NCI-H2196 (cell line): ENCODE data around the gene MYO18A.
"Not testable (repeated sequence)": the region's sequence is repeated elsewhere in the genome, so short reads cannot be mapped to it uniquely, and the experiment has no call there.

Source experiments
- DNase-seq: peaks from one replicate; lab custom pipeline; 2025; ENCODE audit not compliant: unreplicated experiment; lab: John Stamatoyannopoulos, UW

MYO18A gene, protein sequence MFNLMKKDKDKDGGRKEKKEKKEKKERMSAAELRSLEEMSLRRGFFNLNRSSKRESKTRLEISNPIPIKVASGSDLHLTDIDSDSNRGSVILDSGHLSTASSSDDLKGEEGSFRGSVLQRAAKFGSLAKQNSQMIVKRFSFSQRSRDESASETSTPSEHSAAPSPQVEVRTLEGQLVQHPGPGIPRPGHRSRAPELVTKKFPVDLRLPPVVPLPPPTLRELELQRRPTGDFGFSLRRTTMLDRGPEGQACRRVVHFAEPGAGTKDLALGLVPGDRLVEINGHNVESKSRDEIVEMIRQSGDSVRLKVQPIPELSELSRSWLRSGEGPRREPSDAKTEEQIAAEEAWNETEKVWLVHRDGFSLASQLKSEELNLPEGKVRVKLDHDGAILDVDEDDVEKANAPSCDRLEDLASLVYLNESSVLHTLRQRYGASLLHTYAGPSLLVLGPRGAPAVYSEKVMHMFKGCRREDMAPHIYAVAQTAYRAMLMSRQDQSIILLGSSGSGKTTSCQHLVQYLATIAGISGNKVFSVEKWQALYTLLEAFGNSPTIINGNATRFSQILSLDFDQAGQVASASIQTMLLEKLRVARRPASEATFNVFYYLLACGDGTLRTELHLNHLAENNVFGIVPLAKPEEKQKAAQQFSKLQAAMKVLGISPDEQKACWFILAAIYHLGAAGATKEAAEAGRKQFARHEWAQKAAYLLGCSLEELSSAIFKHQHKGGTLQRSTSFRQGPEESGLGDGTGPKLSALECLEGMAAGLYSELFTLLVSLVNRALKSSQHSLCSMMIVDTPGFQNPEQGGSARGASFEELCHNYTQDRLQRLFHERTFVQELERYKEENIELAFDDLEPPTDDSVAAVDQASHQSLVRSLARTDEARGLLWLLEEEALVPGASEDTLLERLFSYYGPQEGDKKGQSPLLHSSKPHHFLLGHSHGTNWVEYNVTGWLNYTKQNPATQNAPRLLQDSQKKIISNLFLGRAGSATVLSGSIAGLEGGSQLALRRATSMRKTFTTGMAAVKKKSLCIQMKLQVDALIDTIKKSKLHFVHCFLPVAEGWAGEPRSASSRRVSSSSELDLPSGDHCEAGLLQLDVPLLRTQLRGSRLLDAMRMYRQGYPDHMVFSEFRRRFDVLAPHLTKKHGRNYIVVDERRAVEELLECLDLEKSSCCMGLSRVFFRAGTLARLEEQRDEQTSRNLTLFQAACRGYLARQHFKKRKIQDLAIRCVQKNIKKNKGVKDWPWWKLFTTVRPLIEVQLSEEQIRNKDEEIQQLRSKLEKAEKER (N-terminal part only)

DNA sequence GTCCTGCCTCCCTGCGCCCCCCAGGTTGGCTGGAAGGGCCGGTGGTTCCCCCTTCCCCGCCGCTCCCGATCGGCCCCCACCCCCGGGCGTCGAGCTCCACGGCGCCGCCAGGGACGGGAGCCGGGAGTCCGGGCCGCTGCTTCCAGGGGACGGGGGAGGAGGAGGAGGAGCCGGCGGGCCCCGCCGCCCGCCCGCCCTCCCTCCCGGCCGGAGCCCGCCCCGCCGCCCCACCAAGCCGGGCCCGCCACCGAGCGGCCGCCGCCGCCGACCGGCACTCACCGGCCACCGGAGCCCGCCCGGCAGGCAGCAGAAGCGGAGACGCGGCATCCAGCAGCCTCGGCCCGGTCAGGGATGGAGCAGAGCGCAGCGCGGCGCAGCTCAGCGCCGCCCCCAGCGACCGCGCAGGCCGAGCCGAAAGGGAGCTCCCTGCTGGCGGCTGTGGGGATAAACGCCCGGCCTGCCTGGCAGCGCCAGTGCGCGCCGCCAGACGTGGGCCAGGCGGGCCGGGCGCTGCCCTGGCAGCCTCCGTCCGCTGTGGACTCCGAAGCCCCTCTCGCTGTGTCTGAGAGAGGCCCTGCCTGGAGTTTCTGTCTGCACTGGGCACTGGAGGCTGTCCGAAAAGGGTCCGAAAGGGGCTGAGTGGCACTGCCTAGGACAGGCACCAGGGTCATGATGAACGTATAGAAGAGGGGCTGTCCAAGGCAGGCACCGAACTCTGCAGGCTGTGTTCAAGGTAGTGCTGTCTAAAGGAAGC lies at the start of gene MYO18A:
Gene MYO18A (minus strand): TSS at position 365 of the 754 bp plus-strand sequence. CDS start 13,458 bp downstream, outside the sequence.
- DNase-seq, result peak; percentile 65

DNA sequence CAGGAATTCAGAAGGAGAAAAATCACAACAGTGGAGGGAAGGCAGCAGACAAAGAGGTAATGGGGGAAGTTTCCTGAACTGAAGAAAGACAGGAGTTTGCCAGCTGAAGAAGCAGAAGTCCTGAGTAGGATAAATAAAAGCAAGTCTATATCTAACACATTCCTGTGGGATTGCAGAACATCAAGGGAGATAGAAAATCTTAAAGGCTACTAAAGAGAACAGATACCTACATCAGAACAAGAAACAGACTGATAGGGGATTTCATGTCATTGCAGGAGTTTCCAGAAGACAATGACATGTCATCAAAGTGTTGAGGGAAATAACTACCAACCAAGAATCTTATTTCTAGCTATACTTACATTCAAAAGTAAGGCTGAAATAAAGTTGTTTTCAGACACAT lies 45.2 kb upstream of the MYO18A start:
- DNase-seq, result no peak

DNA sequence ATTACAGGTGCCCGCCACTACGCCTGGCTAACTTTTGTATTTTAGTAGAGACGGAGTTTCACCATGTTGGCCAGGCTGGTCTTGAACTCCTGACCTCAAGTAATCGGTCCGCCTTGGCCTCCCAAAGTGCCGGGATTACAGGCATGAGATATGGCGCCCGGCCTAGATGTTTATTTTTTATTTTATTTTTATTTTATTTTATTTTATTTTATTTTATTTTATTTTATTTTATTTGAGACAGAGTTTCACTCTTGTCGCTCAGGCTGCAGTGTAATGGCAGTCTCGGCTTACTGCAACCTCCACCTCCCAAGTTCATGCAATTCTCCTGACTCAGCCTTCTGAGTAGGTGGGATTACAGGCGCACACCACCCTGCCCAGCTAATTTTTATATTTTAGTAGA lies 41.1 kb upstream of the MYO18A start:
- not testable (repeated sequence) for DNase-seq

DNA sequence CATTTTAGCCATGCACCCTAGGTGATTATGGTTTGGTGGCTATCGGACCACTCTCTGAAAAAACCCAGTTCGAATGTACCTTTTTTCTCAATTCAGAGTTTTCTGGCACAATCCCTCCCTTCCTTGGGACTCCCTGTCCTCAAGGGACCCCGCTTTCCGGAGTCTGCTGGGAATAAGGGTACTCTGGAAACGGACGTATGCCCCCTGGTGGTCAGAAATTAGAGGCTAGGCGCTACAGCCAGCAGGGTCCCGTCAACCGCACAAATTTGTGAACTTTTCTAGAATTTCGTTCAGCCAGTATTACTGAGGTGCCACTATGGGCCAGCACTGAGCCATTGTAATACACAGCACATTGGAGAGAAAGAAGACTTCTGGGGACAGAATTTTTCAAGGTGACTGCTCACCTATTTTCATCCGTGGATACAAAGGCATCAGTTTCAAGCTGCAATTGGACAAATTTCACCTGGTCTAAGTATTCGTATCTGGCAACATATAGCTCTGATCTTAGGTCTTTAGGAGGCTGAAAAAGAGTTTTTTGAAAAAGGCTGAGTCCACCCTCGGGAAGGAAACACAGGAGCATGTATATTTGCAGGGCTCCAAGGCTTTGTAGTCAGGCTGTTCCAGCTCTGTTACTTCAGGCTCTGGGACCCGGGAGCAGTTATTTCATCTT lies 39.3 kb upstream of the MYO18A start:
- peak; percentile 13 for DNase-seq

DNA sequence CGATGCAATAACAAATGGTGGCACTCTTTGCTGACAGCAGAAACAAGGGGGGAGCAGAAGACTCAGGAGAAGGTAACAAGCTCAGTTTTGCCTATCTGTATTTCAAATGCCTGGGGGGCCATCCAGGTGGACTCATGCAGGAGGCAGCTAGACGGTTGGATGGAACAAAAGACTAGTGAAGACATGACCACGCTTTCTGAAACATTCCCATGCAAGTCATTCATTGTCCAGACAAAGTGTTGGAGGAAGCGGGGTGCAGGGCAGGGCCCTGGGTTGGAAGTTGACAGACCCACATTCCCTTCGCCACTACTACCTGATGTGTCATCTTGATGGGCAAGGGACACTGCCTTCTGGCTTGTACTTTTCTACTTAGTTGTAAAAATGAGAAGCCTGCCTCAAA lies 36.7 kb upstream of the MYO18A start:
- no peak for DNase-seq

DNA sequence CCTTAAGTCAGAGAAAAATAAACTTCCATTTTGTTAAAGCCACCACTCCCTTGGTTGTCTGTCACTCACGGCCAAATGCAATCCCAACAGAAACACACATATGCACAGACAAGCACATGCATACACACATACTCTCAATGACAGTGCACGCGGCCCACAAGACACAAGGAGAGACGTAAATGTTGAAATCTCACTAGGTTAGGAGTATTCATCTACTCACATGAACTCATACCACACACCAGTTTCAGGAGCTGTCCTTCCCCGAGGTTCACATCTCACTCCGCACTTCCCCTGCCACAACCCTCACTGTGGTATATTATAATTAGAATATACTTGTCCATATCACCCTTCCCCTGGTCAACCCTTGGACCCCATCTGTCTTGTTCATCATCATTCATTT lies 36.0 kb upstream of the MYO18A start:
- no peak for DNase-seq

DNA sequence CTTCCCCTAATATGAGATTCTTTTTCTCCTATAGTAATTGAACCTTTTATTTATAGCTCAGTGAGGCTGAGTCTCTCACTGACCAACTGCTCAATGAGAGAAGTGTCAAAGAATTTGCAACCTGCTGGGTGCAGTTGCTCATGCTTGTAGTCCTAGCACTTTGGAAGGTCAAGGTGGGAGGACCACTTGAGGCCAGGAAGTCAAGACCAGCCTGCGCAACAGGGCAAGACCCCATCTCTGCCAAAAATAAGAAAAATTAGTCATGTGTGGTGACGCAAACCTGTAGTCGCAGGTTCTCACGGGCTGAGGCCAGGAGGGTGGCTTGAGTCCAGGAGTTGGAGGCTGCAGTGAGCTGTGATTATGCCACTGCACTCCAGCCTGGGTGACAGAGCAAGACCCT lies 35.5 kb upstream of the MYO18A start:
- no peak for DNase-seq

DNA sequence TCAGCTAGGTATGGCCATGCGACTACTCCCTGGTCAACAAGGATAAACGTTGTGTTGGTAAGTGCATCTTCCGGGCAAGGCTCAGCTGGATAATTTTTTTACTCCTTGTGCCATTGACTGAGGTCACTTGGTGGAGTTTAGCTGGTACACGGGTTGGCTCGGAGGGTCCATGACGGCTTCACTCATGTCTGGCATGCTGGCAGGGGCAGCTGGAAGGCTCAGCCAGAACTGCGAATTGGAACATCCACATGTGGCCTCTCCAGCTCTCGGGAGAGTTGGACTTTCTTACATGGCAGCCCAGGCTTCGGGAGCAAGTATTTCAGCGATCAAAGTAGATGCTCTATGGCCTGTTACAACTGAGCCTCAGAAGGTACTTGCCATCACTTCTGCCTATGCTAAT lies 35.0 kb upstream of the MYO18A start:
- no peak for DNase-seq

DNA sequence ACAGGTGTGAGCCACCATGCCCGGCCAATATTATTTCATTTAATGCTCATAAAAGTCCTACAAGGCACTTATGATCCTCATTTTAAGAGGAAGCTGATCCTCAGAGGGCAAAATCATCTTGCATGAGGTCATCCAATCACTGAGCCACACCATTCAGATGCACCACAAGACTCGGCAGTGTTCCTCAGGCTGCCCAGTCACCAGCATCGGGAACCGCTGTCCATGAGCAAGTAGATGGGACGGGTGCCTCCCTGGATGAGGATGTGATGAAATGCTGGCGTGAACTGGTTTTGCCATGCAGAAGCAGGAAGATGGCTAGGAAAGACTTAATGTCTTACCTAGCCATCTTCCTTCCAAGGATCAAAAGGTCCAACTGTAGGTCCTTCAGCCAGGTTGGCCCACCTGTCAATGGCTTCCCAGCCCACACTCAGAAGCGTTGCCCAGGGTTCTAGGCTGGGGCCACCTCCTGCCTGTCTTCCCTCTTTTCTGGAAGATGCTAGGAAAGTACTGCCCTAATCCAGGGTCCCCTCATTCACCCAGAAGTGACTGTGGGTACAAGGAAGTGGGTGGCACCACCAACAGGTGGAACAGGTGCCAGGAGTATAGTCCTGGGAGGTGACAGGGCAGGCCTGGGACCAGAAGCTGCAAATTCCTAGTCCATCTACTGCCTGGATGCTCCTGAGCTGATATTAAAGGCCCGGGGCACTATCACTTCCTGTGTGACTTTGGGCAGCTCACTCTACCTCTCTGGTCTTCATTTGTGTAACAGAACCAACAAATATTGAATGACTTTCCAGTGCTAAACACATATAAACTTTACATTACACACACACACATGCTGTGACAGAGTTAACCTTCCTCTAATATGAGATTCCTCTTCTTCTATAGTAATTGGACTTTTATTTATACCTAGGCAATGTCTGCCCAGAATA lies 34.3 kb upstream of the MYO18A start:
- DNase-seq, result no peak

DNA sequence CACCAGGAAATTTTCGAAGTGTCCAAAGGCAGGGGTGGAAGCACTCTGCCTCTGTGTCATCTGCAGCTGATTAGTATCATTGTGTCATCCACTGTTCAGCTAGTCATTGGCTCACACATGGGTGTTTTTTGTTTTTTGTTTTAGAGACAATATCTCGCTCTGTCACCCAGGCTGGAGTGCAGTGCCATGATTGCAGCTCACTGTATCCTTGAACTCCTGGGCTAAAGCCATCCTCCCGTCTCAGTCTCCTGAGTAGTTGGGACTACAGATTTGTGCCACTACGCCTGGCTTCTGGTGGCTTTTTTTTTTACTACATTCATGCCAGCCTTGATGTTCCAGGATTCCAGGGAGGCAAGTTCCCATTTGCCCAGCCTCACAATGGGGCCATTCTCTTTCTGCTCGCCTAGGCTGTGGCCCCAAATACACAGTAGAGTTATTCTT lies 32.5 kb upstream of the MYO18A start:
- DNase-seq, result no peak

DNA sequence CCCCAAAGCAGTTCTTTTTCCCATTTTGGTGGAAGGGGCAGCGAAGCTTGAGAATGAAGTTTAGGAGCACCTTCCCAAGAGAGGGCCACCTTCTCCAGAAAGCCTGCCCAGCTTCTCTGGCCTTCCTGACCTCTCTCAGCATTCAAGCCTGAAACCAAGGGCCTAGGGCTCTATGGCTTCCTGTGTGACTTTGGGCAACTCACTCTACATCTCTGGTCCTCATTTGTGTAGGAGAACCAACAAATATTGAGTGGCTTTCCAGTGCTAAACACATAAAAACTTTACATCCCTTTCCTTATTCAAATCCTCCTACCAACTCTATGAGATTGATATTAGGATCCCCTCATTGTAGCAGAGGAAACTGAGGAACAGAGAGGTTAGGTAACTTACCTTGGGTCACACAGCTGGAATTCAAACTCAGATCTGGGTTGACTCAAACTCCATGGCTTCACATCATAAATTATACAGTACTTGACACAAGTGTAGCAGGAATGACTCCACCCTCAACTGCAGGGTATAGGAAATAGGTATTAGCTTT lies 32.0 kb upstream of the MYO18A start:
- no peak for DNase-seq

DNA sequence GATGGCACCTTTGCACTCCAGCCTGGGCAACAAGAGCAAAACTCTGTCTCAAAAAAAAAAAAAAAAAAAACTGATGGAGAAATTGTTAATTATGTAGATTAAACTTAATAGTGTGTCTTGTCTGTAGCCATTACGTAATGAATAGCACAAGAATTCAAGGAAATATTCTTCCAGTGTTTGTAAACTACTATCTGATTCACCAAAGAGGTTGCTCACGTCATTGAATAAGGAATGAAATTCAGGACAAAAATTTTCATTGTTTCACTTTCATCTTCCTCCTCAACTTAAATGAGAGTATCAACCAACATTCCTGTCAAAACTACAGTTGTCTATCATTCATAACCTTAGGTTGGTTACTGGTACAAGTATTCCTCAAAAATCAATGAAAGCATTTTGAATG lies 30.7 kb upstream of the MYO18A start:
- DNase-seq, result no peak

DNA sequence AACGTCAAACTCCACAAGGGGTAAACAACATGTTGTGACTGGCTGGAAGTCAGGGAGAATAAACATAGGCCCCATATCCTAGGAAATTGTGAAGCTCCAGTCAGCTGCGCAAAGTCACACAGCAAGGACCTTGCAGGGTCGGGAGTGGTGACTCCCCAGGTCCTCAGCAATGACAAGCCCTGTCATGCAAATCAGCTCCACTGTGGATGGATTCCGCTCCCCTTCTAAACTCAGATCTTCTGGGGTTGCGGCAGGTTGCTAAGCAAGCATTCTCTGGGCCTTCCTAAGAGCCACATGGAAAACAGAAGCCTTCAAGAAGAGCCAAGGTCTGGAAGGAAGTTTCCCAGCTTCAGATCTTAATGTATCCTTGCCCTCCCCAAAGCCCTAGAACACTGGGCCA lies 28.9 kb upstream of the MYO18A start:
- DNase-seq, result no peak

DNA sequence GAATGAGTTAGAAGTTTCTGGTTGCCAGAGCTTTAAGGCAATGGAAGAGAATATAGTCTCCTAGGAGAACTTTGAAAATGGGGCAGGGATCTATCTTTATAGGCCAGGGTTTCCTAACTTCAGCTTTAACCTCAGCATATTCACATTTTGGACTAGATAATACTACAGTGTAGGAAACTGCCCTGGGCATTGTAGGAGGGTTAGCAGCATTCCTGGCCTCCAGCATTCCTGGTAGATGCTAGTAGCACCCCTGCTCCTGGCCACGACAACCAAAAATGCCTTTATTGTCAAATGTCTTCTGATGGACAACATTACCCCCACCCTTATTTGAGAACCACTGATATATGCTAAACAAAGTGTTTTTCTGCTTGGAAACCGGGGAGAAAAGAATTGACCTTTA lies 27.8 kb upstream of the MYO18A start:
- no peak for DNase-seq

DNA sequence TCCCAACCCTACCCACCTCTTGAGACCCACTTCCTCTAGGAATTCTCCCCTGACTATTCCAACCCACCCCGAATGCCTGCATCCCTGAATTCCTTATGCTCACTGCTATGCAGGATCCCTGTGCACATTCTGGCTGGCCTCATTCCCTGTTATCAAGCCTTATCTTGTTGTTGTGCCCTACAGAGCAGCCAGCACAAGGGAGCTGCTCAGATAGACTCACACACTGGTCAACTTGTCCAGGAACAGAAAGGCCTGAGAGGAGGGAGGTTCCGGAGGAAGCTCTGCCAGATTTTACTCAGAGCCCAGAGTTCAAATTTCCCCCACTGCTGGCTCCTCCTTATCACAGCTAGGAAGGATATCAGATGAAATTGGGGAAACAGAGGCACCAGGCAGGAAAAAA lies 24.8 kb upstream of the MYO18A start:
- DNase-seq, result no peak

DNA sequence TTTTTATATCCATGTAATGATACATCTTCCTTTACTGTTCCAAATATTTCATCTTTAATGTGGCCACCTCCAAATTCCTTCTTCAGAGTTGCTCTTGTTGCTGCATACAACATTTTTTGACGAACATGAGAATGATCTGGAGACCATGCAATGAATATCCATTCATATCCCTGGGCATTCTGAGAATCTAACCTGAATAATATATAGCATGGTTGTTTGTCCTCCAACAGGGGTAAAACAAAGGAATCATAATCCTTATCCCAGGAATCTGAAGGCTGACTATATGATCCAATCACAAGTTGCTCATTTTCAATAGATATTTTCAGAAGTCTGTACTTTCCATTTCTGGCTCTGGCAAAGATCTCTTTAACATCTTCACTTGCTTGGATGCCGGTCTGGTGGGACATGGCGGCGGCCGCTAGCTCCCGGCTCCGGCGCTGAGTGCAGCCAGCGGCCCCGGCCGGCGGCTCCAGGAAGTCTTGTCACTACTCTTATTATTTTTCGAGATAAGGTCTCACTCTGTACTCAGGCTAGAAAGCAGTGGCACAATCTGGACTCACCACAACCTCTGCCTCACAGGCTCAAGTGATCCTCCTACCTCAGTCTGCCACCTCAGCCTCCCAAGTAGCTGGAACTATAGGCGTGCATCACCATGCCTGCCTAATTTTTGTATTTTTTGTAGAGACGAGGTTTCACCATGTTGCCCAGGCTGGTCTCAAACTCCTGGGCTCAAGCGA lies 24.0 kb upstream of the MYO18A start:
- not testable (repeated sequence) for DNase-seq

DNA sequence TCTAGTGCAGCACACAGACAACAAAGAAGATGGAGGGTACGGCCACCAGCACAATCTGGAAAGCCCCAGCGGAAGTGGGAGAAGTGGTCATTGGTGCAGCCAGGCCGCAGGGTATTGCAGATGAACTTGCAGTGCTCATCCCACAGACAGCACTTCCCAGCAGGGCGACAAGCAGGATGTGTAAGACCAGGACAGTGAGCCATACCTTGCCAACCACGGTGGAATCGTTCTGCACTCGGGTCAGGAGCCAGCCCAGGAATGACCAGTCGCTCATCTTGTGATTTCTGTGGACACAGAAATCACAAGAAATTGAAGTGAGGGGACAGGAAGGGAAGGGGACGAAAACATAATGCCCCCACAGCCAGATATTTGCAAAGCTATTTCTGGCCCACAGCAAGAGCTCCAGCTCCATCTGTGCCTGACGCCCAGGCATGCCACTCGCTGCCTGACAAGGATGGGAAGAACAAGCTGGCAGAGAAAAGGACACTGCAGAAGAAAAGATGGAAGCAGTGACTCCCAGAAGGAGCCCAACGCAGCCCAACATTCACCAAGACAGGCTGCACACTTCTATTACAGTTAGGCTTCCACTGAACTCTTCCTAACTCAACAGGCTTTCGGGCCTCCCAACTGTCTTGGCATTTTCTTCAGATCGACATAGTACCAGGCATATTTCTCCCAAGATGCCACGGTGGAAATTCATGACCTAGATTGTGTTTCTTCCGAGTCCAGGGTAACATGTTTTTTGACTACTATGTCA lies 17.5 kb upstream of the MYO18A start:
- no peak for DNase-seq
